CD4-positive, alpha-beta T cell treated with Interleukin-1 beta for 1 hour (primary cell): ENCODE measurements around the gene MYH11.
"Not testable (repeated sequence)": the region's sequence is repeated elsewhere in the genome, so short reads cannot be mapped to it uniquely, and the experiment has no call there.

Experiments used
- DNase-seq, 2 donors: peaks; one replicate each; pipeline ENCODE4 v3.0.0-alpha.2; 2020 to 2022

Gene MYH11

GRCh38 chr16:15655561-15655960 is 201.3 kb downstream of the MYH11 start:
- DNase-seq = not testable (repeated sequence)

- DNase-seq = no peak
These were observed 202.2 kb downstream of the MYH11 start for GRCh38 chr16:15654591-15654990.

- DNase-seq = no peak
These were observed 203.6 kb downstream of the MYH11 start for GRCh38 chr16:15653227-15653626.
